Measurements from ENCODE around the gene RPL36A. TPM values are rescaled to one million over a fixed set of nuclear protein-coding genes. Genes with fewer than 3 reads are reported as not detected.

The RPL36A gene
- total RNA-seq, 1 donor from 2014 or later: 110 TPM

GRCh38 chrX:101357166-101357795 is 33.5 kb upstream of the RPL36A start:
- Mint-ChIP-seq H3K9me3 (ENCODE audit: low read depth) (peaks cover 3% of the 10 kb centered on the region), H3K36me3 (ENCODE audit: low read depth) (no peaks in the 10 kb centered on the region), H3K4me3 (ENCODE audit: unreplicated experiment) (no peak overlapping the region), H3K27me3 (ENCODE audit: low read depth) (no peaks in the 10 kb centered on the region), H3K27ac (ENCODE audit: unreplicated experiment) (no peak overlapping the region), H3K4me1 (ENCODE audit: low read depth) (no peaks in the 10 kb centered on the region)
- TF ChIP-seq CTCF (IDR thresholded peaks at IDR 0.05): peak; percentile 52
- no peak for DNase-seq (ENCODE audit: low spot score)

GRCh38 chrX:101359966-101360365 is 30.8 kb upstream of the RPL36A start:
- no peaks in the 10 kb centered on the region for H3K9me3 Mint-ChIP-seq (ENCODE audit: low read depth)
- H3K4me1 Mint-ChIP-seq (ENCODE audit: low read depth): no peaks in the 10 kb centered on the region
- H3K27me3 Mint-ChIP-seq (ENCODE audit: low read depth): no peaks in the 10 kb centered on the region
- H3K4me3 Mint-ChIP-seq (ENCODE audit: unreplicated experiment): no peak overlapping the region
- no peak for DNase-seq (ENCODE audit: low spot score)
- no peaks in the 10 kb centered on the region for H3K36me3 Mint-ChIP-seq (ENCODE audit: low read depth)
- no peak for TF ChIP-seq CTCF (IDR thresholded peaks at IDR 0.05)
- no peak overlapping the region for H3K27ac Mint-ChIP-seq (ENCODE audit: unreplicated experiment)

- Mint-ChIP-seq H3K9me3 (ENCODE audit: low read depth) (no peaks in the 10 kb centered on the region), H3K27ac (ENCODE audit: unreplicated experiment) (no peak overlapping the region), H3K36me3 (ENCODE audit: low read depth) (no peaks in the 10 kb centered on the region), H3K4me1 (ENCODE audit: low read depth) (no peaks in the 10 kb centered on the region), H3K4me3 (ENCODE audit: unreplicated experiment) (no peak overlapping the region), H3K27me3 (ENCODE audit: low read depth) (no peaks in the 10 kb centered on the region)
- DNase-seq (ENCODE audit: low spot score): no peak
- TF ChIP-seq CTCF (IDR thresholded peaks at IDR 0.05): no peak
These were observed 30.4 kb upstream of the RPL36A start for GRCh38 chrX:101360390-101360789.

- no peaks in the 10 kb centered on the region for H3K4me1 Mint-ChIP-seq (ENCODE audit: low read depth)
- DNase-seq (ENCODE audit: low spot score): no peak
- no peaks in the 10 kb centered on the region for H3K9me3 Mint-ChIP-seq (ENCODE audit: low read depth)
- H3K36me3 Mint-ChIP-seq (ENCODE audit: low read depth): no peaks in the 10 kb centered on the region
- H3K4me3 Mint-ChIP-seq (ENCODE audit: unreplicated experiment): no peak overlapping the region
- TF ChIP-seq CTCF (IDR thresholded peaks at IDR 0.05): no peak
- no peaks in the 10 kb centered on the region for H3K27me3 Mint-ChIP-seq (ENCODE audit: low read depth)
- no peak overlapping the region for H3K27ac Mint-ChIP-seq (ENCODE audit: unreplicated experiment)
These were observed 28.7 kb upstream of the RPL36A start for GRCh38 chrX:101362116-101362515.

GRCh38 chrX:101362757-101363156 is 28.1 kb upstream of the RPL36A start:
- H3K27me3 Mint-ChIP-seq (ENCODE audit: low read depth): no peaks in the 10 kb centered on the region
- TF ChIP-seq CTCF (IDR thresholded peaks at IDR 0.05): no peak
- H3K4me1 Mint-ChIP-seq (ENCODE audit: low read depth): no peaks in the 10 kb centered on the region
- H3K27ac Mint-ChIP-seq (ENCODE audit: unreplicated experiment): no peak overlapping the region
- no peaks in the 10 kb centered on the region for H3K9me3 Mint-ChIP-seq (ENCODE audit: low read depth)
- H3K36me3 Mint-ChIP-seq (ENCODE audit: low read depth): no peaks in the 10 kb centered on the region
- DNase-seq (ENCODE audit: low spot score): no peak
- H3K4me3 Mint-ChIP-seq (ENCODE audit: unreplicated experiment): no peak overlapping the region
